ENCODE results near the gene RPTOR. TPM values are rescaled to one million over a fixed set of nuclear protein-coding genes. Genes with fewer than 3 reads are reported as not detected.

RPTOR gene
- polyA plus RNA-seq, 1 donor (not counting 4 experiments of a cell fraction or from before 2014, with no cell fraction given): 4.0 TPM

- no peak for TF ChIP-seq EZH2 (IDR thresholded peaks at IDR 0.05; ENCODE audit: low read length)
- TF ChIP-seq, protein P1, sequence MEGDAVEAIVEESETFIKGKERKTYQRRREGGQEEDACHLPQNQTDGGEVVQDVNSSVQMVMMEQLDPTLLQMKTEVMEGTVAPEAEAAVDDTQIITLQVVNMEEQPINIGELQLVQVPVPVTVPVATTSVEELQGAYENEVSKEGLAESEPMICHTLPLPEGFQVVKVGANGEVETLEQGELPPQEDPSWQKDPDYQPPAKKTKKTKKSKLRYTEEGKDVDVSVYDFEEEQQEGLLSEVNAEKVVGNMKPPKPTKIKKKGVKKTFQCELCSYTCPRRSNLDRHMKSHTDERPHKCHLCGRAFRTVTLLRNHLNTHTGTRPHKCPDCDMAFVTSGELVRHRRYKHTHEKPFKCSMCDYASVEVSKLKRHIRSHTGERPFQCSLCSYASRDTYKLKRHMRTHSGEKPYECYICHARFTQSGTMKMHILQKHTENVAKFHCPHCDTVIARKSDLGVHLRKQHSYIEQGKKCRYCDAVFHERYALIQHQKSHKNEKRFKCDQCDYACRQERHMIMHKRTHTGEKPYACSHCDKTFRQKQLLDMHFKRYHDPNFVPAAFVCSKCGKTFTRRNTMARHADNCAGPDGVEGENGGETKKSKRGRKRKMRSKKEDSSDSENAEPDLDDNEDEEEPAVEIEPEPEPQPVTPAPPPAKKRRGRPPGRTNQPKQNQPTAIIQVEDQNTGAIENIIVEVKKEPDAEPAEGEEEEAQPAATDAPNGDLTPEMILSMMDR (optimal IDR thresholded peaks at IDR 0.05 in 1 of 3, IDR thresholded peaks at IDR 0.05 in 1 of 3, conservative IDR thresholded peaks at IDR 0.05 in 1 of 3; ENCODE audit: extremely low read depth in 1 of 3, insufficient read depth in 2 of 3, low read length in 3 of 3): no peak
- no peak overlapping the region for H3K27ac ChIP-seq (ENCODE audit: control insufficient read depth, insufficient read depth, low read length)
- no peaks in the 10 kb centered on the region for H4K20me1 ChIP-seq (ENCODE audit: control insufficient read depth, extremely low read depth, insufficient read depth, low read length)
- H3K27me3 ChIP-seq (ENCODE audit: control insufficient read depth, extremely low read depth, insufficient read depth, low read length): peaks cover 3% of the 10 kb centered on the region
- H3K9me1 ChIP-seq (ENCODE audit: control insufficient read depth, extremely low read depth, insufficient read depth, low read length): no peaks in the 10 kb centered on the region
- H3K79me2 ChIP-seq (ENCODE audit: control insufficient read depth, insufficient read depth, low read length): no peaks in the 10 kb centered on the region
- no peak for DNase-seq (ENCODE audit: low read depth, low spot score)
- FAIRE-seq: no peak
- H3K4me2 ChIP-seq (ENCODE audit: control insufficient read depth, extremely low read depth, insufficient read depth, low read depth, low read length): no peak overlapping the region
- no peaks in the 10 kb centered on the region for H3K36me3 ChIP-seq (ENCODE audit: control insufficient read depth in 2 of 2, extremely low read depth in 1 of 2, insufficient read depth in 2 of 2, low read length in 2 of 2)
- H3K9ac ChIP-seq (ENCODE audit: control insufficient read depth, extremely low read depth, insufficient read depth, low read length): no peak overlapping the region
- H3K9me3 ChIP-seq (ENCODE audit: control insufficient read depth, low read depth, low read length): no peaks in the 10 kb centered on the region
- dilution Hi-C loops (cut with MboI; ENCODE audit: extremely low pct_ligation_motif_present, low sequenced_read_pairs): no loop called here
- H3K4me3 ChIP-seq (ENCODE audit: control insufficient read depth in 2 of 3, extremely low read depth in 1 of 3, insufficient read depth in 2 of 3, low read depth in 1 of 3, low read length in 3 of 3): no peak overlapping the region
- no peaks in the 10 kb centered on the region for H3K4me1 ChIP-seq (ENCODE audit: control insufficient read depth, extremely low read depth, insufficient read depth, low read length)
- no peak overlapping the region for H2AFZ ChIP-seq (ENCODE audit: control insufficient read depth, low read length)
These were observed 419.3 kb downstream of the RPTOR start for GRCh38 chr17:80963812-80964543.

DNA sequence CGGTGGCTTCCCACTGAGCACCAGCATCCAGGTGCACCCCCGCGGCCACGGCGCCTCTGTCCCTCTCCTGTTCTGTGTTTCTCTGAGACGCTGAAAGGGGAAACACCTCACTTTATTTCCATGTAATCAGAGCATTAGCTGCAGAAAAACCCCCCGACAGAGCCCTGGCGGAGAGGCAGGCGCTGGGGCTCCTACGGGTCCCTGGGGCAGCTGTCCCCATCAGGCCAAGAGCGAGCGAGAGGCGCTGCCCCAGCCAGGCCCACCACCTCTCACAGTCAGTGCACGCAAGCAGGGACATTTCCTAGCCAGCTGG is 419.9 kb downstream of the RPTOR start:
- Histone ChIP-seq H3K9me1 (ENCODE audit: control insufficient read depth, extremely low read depth, insufficient read depth, low read length) (no peaks in the 10 kb centered on the region), H2AFZ (ENCODE audit: control insufficient read depth, low read length) (no peak overlapping the region), H3K9ac (ENCODE audit: control insufficient read depth, extremely low read depth, insufficient read depth, low read length) (no peak overlapping the region), H3K27ac (ENCODE audit: control insufficient read depth, insufficient read depth, low read length) (no peak overlapping the region), H3K9me3 (ENCODE audit: control insufficient read depth, low read depth, low read length) (no peaks in the 10 kb centered on the region), H3K36me3 (ENCODE audit: control insufficient read depth in 2 of 2, extremely low read depth in 1 of 2, insufficient read depth in 2 of 2, low read length in 2 of 2) (no peaks in the 10 kb centered on the region), H3K4me3 (ENCODE audit: control insufficient read depth in 2 of 3, extremely low read depth in 1 of 3, insufficient read depth in 2 of 3, low read depth in 1 of 3, low read length in 3 of 3) (no peak overlapping the region), H3K4me2 (ENCODE audit: control insufficient read depth, extremely low read depth, insufficient read depth, low read depth, low read length) (no peak overlapping the region), H3K79me2 (ENCODE audit: control insufficient read depth, insufficient read depth, low read length) (no peaks in the 10 kb centered on the region), H4K20me1 (ENCODE audit: control insufficient read depth, extremely low read depth, insufficient read depth, low read length) (no peaks in the 10 kb centered on the region), H3K27me3 (ENCODE audit: control insufficient read depth, extremely low read depth, insufficient read depth, low read length) (peaks cover 3% of the 10 kb centered on the region), H3K4me1 (ENCODE audit: control insufficient read depth, extremely low read depth, insufficient read depth, low read length) (no peaks in the 10 kb centered on the region)
- TF ChIP-seq, protein P1 (optimal IDR thresholded peaks at IDR 0.05 in 1 of 3, IDR thresholded peaks at IDR 0.05 in 1 of 3, conservative IDR thresholded peaks at IDR 0.05 in 1 of 3; ENCODE audit: extremely low read depth in 1 of 3, insufficient read depth in 2 of 3, low read length in 3 of 3): no peak
- no peak for TF ChIP-seq EZH2 (IDR thresholded peaks at IDR 0.05; ENCODE audit: low read length)
- no peak for DNase-seq (ENCODE audit: low read depth, low spot score)
- dilution Hi-C loops (cut with MboI; ENCODE audit: extremely low pct_ligation_motif_present, low sequenced_read_pairs): no loop called here
- no peak for FAIRE-seq

Measured in keratinocyte (primary cell).